Liver (tissue), 9 donors: Measurements from ENCODE around the gene APBA2. TPM values are rescaled to one million over a fixed set of nuclear protein-coding genes. Genes with fewer than 3 reads are reported as not detected.

Experiments used
- DNase-seq: peaks from one replicate; pipeline ENCODE4 v3.0.0-alpha.2; 2017; ENCODE audit warnings: low spot score
- H3K27ac ChIP-seq, 2 donors: one replicate each; pipeline ENCODE4 v1.7.0; 2013; ENCODE audit warnings: inconsistent platforms in 2 of 2, low read length in 2 of 2, control low read depth in 1 of 2, low read depth in 1 of 2, mild to moderate bottlenecking in 1 of 2
- H3K27me3 ChIP-seq, 4 donors: one replicate each; pipeline versions ENCODE4 v1.6.1 to v1.7.0; 2013; ENCODE audit warnings: low read length in 3 of 4, inconsistent platforms in 1 of 4, mild to moderate bottlenecking in 1 of 4, moderate library complexity in 1 of 4; ENCODE audit not compliant: control insufficient read depth in 4 of 4, insufficient read depth in 4 of 4
- H3K36me3 ChIP-seq, 4 donors: one replicate each; pipeline versions ENCODE4 v1.6.1 to v1.7.0; 2013; ENCODE audit warnings: low read length in 3 of 4, mild to moderate bottlenecking in 3 of 4, low read depth in 1 of 4, moderate library complexity in 1 of 4; ENCODE audit not compliant: control insufficient read depth in 4 of 4, insufficient read depth in 3 of 4
- H3K4me1 ChIP-seq, 4 donors: one replicate each; pipeline versions ENCODE4 v1.6.1 to v1.7.0; 2013; ENCODE audit warnings: low read length in 3 of 4, mild to moderate bottlenecking in 3 of 4, moderate library complexity in 1 of 4; ENCODE audit not compliant: control insufficient read depth in 4 of 4, insufficient read depth in 4 of 4
- H3K4me3 ChIP-seq, 3 donors: one replicate each; pipeline versions ENCODE4 v1.6.1 to v1.7.0; 2013; ENCODE audit warnings: low read length in 3 of 3, control low read depth in 1 of 3, low read depth in 1 of 3, mild to moderate bottlenecking in 1 of 3
- H3K9ac ChIP-seq, 2 donors: one replicate each; pipeline ENCODE4 v1.7.0; 2013; ENCODE audit warnings: low read length in 2 of 2, mild to moderate bottlenecking in 2 of 2, moderate library complexity in 2 of 2, control low read depth in 1 of 2, low read depth in 1 of 2
- H3K9me3 ChIP-seq, 4 donors: one replicate each; pipeline versions ENCODE4 v1.6.1 to v1.7.0; 2013; ENCODE audit warnings: low read length in 3 of 4; ENCODE audit not compliant: control insufficient read depth in 4 of 4
- ATF3 ChIP-seq: IDR thresholded peaks from 2 replicates; pipeline ENCODE4 v1.6.1; 2016; ENCODE audit warnings: antibody characterized with exemption
- CTCF ChIP-seq: fragments of 150-350 bp; IDR thresholded peaks from 2 replicates; pipeline ENCODE4 v1.5.1; 2017; ENCODE audit warnings: improper control_type of control experiment, low read depth, low read length; ENCODE audit not compliant: missing input control
- EGR1 ChIP-seq, 2 donors: IDR thresholded peaks; 2 replicates each; pipeline ENCODE4 v1.6.1; 2016 to 2018; ENCODE audit warnings: antibody characterized with exemption in 2 of 2, low read depth in 2 of 2
- FOXA1 ChIP-seq: IDR thresholded peaks from 2 replicates; pipeline ENCODE4 v1.6.1; 2016; ENCODE audit warnings: antibody characterized with exemption
- FOXA2 ChIP-seq: IDR thresholded peaks from 2 replicates; pipeline ENCODE4 v1.6.1; 2016; ENCODE audit warnings: antibody characterized with exemption
- GABPA ChIP-seq, 2 donors: IDR thresholded peaks in 1 of 2; conservative IDR thresholded peaks in 1 of 2; 2 replicates each; pipeline ENCODE4 v1.6.1; 2016; ENCODE audit warnings: antibody characterized with exemption in 2 of 2, mild to moderate bottlenecking in 1 of 2, moderate library complexity in 1 of 2
- HNF4A ChIP-seq, 2 donors: conservative IDR thresholded peaks; 2 replicates each; pipeline ENCODE4 v1.6.1; 2016; ENCODE audit warnings: antibody characterized with exemption in 2 of 2, mild to moderate bottlenecking in 2 of 2
- HNF4G ChIP-seq: IDR thresholded peaks from 2 replicates; pipeline ENCODE4 v1.6.1; 2016; ENCODE audit warnings: antibody characterized with exemption
- JUND ChIP-seq, 2 donors: IDR thresholded peaks; 2 replicates each; pipeline ENCODE4 v1.6.1; 2016; ENCODE audit warnings: antibody characterized with exemption in 2 of 2
- MAX ChIP-seq: IDR thresholded peaks from 2 replicates; pipeline ENCODE4 v1.6.1; 2016; ENCODE audit warnings: antibody characterized with exemption
- NR2F2 ChIP-seq: IDR thresholded peaks from 2 replicates; pipeline ENCODE4 v1.6.1; 2016; ENCODE audit warnings: antibody characterized with exemption
- REST ChIP-seq: IDR thresholded peaks from 2 replicates; pipeline ENCODE4 v1.6.1; 2016; ENCODE audit warnings: antibody characterized with exemption, mild to moderate bottlenecking
- RXRA ChIP-seq, 2 donors: IDR thresholded peaks; 2 replicates each; pipeline ENCODE4 v1.6.1; 2017 to 2018; ENCODE audit warnings: antibody characterized with exemption in 2 of 2, mild to moderate bottlenecking in 1 of 2
- SP1 ChIP-seq: IDR thresholded peaks from 2 replicates; pipeline ENCODE4 v1.6.1; 2018; ENCODE audit warnings: antibody characterized with exemption, mild to moderate bottlenecking
- TAF1 ChIP-seq: conservative IDR thresholded peaks from 2 replicates; pipeline ENCODE4 v1.6.1; 2016; ENCODE audit warnings: antibody characterized with exemption, mild to moderate bottlenecking
- WGBS: extraction: QIAGEN DNeasy Blood & Tissue Kit; methylation state at CpG from one replicate; pipeline ENCODE4 v1.1.7; 2013; 5-methylcytosine and 5-hydroxymethylcytosine counted together
- polyA plus RNA-seq, 2 donors: library from polyadenylated mRNA; stranded (reverse) in 1 of 2; unstranded in 1 of 2; fragments of 200-250 nt in 1 of 2; fragments of >200 nt in 1 of 2; fragmentation: Nextera tagmentation in 1 of 2; extraction: Ambion mirVana in 1 of 2; gene quantifications; one replicate each; pipeline versions ENCODE4 v1.2.1 to v1.2.3, GENCODE V29; 2013 to 2015
- total RNA-seq, 2 donors: library from RNA; depleted of rRNA; stranded (reverse); fragments of >200 nt; gene quantifications; one replicate each; pipeline ENCODE4 v1.2.3, GENCODE V29; 2014
- donor health status: healthy.
- donor health status: healthy.
- donor health status: healthy.
- donor health status: healthy.
- donor health status: healthy.

Gene APBA2
- total and polyA plus RNA-seq, 4 donors, result 0.38 to 2.9 (median 1.7) TPM

GRCh38 chr15:29121369-29121656 lies 235.5 kb downstream of the APBA2 start (continued):
- TF ChIP-seq CTCF (no peak), RXRA (IDR thresholded peaks at IDR 0.05) (no peak), GABPA (IDR thresholded peaks at IDR 0.05 in 1 of 2, conservative IDR thresholded peaks at IDR 0.05 in 1 of 2) (no peak), JUND (IDR thresholded peaks at IDR 0.05) (no peak), NR2F2 (no peak), EGR1 (IDR thresholded peaks at IDR 0.05; ENCODE audit: low read depth in 2 of 2) (no peak), ATF3 (no peak), FOXA2 (no peak)

- 78% methylated on average over 9 of the region's 9 CpGs for WGBS
- Histone ChIP-seq H3K9ac (no peak overlapping the region), H3K36me3 (no peaks in the 10 kb centered on the region), H3K27ac (no peak overlapping the region), H3K27me3 (no peaks in the 10 kb centered on the region), H3K9me3 (no peaks in the 10 kb centered on the region), H3K4me3 (no peak overlapping the region), H3K4me1 (no peaks in the 10 kb centered on the region)
- DNase-seq, result no peak
- TF ChIP-seq FOXA1 (no peak), TAF1 (no peak), MAX (no peak), REST (no peak), HNF4A (conservative IDR thresholded peaks at IDR 0.05) (no peak), EGR1 (IDR thresholded peaks at IDR 0.05; ENCODE audit: low read depth in 2 of 2) (no peak), SP1 (no peak), HNF4G (no peak), CTCF (no peak), RXRA (IDR thresholded peaks at IDR 0.05) (no peak)
Observed at GRCh38 chr15:29121907-29122306, 236.1 kb downstream of the APBA2 start.
